ENCODE results near the gene LARP4B.
"Not testable (repeated sequence)": the region's sequence is repeated elsewhere in the genome, so short reads cannot be mapped to it uniquely, and the experiment has no call there.

Gene LARP4B

GRCh38 chr10:943334-944033 is 12.0 kb upstream of the LARP4B start:
- DNase-seq (ENCODE audit: low spot score) = no peak
- no peak for TF ChIP-seq CTCF (IDR thresholded peaks at IDR 0.05; ENCODE audit: extremely low read depth, insufficient read depth, missing control alignments)
- in situ Hi-C loops (cut with MboI; ENCODE audit: low pct_unique_long_range_greater_than_20kb, low sequenced_read_pairs, unreplicated experiment) = no loop called here

- no peak for TF ChIP-seq CTCF (IDR thresholded peaks at IDR 0.05; ENCODE audit: extremely low read depth, insufficient read depth, missing control alignments)
- no peak for DNase-seq (ENCODE audit: low spot score)
- in situ Hi-C loops (cut with MboI; ENCODE audit: low pct_unique_long_range_greater_than_20kb, low sequenced_read_pairs, unreplicated experiment) = no loop called here
Observed at GRCh38 chr10:938941-939678, 7.6 kb upstream of the LARP4B start.

GRCh38 chr10:934746-935406 is 3.4 kb upstream of the LARP4B start:
- in situ Hi-C loops (cut with MboI; ENCODE audit: low pct_unique_long_range_greater_than_20kb, low sequenced_read_pairs, unreplicated experiment) = no loop called here

GRCh38 chr10:934165-934564 is 2.7 kb upstream of the LARP4B start:
- DNase-seq (ENCODE audit: low spot score); in situ Hi-C loops (cut with MboI; ENCODE audit: low pct_unique_long_range_greater_than_20kb, low sequenced_read_pairs, unreplicated experiment): not testable (repeated sequence)

More at GRCh38 chr10:934746-935406, 3.4 kb upstream of the LARP4B start:
- no peak for TF ChIP-seq CTCF (IDR thresholded peaks at IDR 0.05; ENCODE audit: extremely low read depth, insufficient read depth, missing control alignments)
- DNase-seq (ENCODE audit: low spot score) = no peak

- TF ChIP-seq CTCF (IDR thresholded peaks at IDR 0.05; ENCODE audit: extremely low read depth, insufficient read depth, missing control alignments) = no peak
- in situ Hi-C loops (cut with MboI; ENCODE audit: low pct_unique_long_range_greater_than_20kb, low sequenced_read_pairs, unreplicated experiment) = no loop called here
- DNase-seq (ENCODE audit: low spot score) = no peak
Observed at GRCh38 chr10:932589-932988, 1.1 kb upstream of the LARP4B start.

GRCh38 chr10:930625-931325 is 730 bp downstream of the LARP4B start:
- in situ Hi-C loops (cut with MboI; ENCODE audit: low pct_unique_long_range_greater_than_20kb, low sequenced_read_pairs, unreplicated experiment) = no loop called here
- no peak for DNase-seq (ENCODE audit: low spot score)
- no peak for TF ChIP-seq CTCF (IDR thresholded peaks at IDR 0.05; ENCODE audit: extremely low read depth, insufficient read depth, missing control alignments)
